Measurements from ENCODE around the gene THRA. TPM values are rescaled to one million over a fixed set of nuclear protein-coding genes. Genes with fewer than 3 reads are reported as not detected.

Gene THRA
- total and polyA plus RNA-seq, 9 of the 15 experiments (the other 6 are each of a cell fraction or from before 2014, with no cell fraction given), result 0.34 to 23.4 (median 12.7) TPM

DNA sequence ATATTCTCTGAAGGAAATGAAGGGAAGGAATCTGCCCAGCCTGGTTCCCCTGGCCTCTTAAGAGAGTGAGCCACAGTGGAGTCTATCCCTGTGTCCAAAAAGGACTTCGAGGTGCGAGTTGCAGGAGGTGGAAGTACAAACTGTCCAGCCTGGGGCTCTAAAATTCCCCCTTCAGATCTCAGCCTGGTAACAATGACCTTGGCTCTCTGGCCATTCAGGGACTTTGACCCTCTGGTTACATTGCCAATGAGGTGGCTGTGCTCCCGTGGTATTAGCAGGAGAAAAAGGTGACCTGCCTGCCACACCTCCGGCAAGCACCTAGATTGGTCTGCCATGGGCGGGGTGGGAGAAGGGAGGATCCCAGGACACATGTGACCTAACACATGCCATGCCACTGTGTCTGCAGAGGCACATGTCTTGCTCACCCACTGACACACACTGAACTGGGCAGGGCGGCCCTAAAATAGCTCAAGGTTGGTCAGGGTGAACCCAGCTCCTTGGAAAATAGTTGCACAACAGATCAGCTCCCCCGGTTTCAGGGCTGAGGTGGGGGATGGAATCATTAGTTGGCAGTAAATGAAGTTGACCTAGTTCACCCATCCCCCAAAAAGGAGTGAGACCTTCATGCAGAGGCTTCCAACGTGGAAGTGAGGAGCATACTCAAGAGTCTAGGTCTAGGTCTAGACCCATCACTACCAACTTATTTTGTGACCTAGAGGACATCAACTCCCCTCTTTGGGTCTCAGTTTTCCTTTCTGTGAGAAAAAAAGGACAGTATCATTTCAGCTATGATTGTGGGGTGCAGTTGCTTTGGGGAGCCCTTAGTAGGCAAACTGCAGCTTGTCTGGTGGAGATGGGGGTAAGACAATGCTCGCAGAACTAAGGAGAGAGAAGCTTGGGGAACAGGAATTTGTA, 35.4 kb downstream of the THRA start (continued):
- TF ChIP-seq CREB1 (IDR thresholded peaks at IDR 0.05) (no peak), CREB1 (CRISPR knock-in tag; IDR thresholded peaks at IDR 0.05) (no peak), NCOA2 (IDR thresholded peaks at IDR 0.05; ENCODE audit: partially characterized antibody in 2 of 2) (no peak), BACH1 (tag; IDR thresholded peaks at IDR 0.05) (peak; percentile 68), RBM14 (IDR thresholded peaks at IDR 0.05; ENCODE audit: borderline replicate concordance, insufficient read depth, low read depth, low read length) (no peak), BRD4 (IDR thresholded peaks at IDR 0.05) (peak; percentile 94), HNRNPUL1 (IDR thresholded peaks at IDR 0.05; ENCODE audit: low read length) (no peak), RAD21 (CRISPR knock-in tag; conservative IDR thresholded peaks at IDR 0.05 in 1 of 2, IDR thresholded peaks at IDR 0.05 in 1 of 2) (no peak), ZFP36 (IDR thresholded peaks at IDR 0.05; ENCODE audit: low read depth, low read length, partially characterized antibody) (no peak), TSC22D4 (tag; IDR thresholded peaks at IDR 0.05) (peak; percentile 5; the same call in 1 of the 2 replicates), ELF4 (CRISPR knock-in tag; IDR thresholded peaks at IDR 0.05) (no peak)
- TF ChIP-seq, protein P1, sequence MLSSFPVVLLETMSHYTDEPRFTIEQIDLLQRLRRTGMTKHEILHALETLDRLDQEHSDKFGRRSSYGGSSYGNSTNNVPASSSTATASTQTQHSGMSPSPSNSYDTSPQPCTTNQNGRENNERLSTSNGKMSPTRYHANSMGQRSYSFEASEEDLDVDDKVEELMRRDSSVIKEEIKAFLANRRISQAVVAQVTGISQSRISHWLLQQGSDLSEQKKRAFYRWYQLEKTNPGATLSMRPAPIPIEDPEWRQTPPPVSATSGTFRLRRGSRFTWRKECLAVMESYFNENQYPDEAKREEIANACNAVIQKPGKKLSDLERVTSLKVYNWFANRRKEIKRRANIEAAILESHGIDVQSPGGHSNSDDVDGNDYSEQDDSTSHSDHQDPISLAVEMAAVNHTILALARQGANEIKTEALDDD (IDR thresholded peaks at IDR 0.05), result peak; percentile 5; the same call in 1 of the 2 replicates
- TF ChIP-seq, protein P2, sequence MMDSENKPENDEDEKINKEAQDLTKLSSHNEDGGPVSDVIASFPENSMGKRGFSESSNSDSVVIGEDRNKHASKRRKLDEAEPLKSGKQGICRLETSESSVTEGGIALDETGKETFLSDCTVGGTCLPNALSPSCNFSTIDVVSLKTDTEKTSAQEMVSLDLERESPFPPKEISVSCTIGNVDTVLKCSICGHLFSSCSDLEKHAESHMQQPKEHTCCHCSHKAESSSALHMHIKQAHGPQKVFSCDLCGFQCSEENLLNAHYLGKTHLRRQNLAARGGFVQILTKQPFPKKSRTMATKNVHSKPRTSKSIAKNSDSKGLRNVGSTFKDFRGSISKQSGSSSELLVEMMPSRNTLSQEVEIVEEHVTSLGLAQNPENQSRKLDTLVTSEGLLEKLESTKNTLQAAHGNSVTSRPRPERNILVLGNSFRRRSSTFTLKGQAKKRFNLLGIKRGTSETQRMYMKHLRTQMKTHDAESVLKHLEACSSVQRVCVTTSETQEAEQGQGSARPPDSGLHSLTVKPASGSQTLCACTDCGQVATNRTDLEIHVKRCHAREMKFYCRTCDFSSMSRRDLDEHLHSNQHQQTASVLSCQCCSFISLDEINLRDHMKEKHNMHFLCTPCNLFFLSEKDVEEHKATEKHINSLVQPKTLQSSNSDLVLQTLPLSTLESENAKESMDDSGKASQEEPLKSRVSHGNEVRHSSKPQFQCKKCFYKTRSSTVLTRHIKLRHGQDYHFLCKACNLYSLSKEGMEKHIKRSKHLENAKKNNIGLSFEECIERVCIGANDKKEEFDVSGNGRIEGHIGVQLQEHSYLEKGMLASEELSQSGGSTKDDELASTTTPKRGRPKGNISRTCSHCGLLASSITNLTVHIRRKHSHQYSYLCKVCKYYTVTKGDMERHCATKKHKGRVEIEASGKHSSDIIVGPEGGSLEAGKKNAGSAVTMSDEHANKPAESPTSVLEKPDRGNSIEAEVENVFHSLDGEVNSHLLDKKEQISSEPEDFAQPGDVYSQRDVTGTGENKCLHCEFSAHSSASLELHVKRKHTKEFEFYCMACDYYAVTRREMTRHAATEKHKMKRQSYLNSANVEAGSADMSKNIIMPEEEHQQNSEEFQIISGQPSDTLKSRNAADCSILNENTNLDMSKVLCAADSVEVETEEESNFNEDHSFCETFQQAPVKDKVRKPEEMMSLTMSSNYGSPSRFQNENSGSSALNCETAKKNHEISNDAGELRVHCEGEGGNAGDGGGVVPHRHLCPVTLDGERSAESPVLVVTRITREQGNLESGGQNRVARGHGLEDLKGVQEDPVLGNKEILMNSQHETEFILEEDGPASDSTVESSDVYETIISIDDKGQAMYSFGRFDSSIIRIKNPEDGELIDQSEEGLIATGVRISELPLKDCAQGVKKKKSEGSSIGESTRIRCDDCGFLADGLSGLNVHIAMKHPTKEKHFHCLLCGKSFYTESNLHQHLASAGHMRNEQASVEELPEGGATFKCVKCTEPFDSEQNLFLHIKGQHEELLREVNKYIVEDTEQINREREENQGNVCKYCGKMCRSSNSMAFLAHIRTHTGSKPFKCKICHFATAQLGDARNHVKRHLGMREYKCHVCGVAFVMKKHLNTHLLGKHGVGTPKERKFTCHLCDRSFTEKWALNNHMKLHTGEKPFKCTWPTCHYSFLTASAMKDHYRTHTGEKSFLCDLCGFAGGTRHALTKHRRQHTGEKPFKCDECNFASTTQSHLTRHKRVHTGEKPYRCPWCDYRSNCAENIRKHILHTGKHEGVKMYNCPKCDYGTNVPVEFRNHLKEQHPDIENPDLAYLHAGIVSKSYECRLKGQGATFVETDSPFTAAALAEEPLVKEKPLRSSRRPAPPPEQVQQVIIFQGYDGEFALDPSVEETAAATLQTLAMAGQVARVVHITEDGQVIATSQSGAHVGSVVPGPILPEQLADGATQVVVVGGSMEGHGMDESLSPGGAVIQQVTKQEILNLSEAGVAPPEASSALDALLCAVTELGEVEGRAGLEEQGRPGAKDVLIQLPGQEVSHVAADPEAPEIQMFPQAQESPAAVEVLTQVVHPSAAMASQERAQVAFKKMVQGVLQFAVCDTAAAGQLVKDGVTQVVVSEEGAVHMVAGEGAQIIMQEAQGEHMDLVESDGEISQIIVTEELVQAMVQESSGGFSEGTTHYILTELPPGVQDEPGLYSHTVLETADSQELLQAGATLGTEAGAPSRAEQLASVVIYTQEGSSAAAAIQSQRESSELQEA (IDR thresholded peaks at IDR 0.05; ENCODE audit: low read depth), result no peak
- TF ChIP-seq, protein P3, sequence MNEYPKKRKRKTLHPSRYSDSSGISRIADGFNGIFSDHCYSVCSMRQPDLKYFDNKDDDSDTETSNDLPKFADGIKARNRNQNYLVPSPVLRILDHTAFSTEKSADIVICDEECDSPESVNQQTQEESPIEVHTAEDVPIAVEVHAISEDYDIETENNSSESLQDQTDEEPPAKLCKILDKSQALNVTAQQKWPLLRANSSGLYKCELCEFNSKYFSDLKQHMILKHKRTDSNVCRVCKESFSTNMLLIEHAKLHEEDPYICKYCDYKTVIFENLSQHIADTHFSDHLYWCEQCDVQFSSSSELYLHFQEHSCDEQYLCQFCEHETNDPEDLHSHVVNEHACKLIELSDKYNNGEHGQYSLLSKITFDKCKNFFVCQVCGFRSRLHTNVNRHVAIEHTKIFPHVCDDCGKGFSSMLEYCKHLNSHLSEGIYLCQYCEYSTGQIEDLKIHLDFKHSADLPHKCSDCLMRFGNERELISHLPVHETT (CRISPR knock-in tag; conservative IDR thresholded peaks at IDR 0.05 in 1 of 2, IDR thresholded peaks at IDR 0.05 in 1 of 2), result peak in 1 of 2 experiments; percentile 43; a peak in 1 of 4 replicates

Data from K562 (cell line).